Measurements from ENCODE around the gene SLC12A3.

SLC12A3 gene

GRCh38 chr16:56945847-56946527, 81.0 kb downstream of the SLC12A3 start:
- no peak for DNase-seq

- DNase-seq = no peak
Observed at GRCh38 chr16:56946767-56947603, 82.0 kb downstream of the SLC12A3 start.

DNA sequence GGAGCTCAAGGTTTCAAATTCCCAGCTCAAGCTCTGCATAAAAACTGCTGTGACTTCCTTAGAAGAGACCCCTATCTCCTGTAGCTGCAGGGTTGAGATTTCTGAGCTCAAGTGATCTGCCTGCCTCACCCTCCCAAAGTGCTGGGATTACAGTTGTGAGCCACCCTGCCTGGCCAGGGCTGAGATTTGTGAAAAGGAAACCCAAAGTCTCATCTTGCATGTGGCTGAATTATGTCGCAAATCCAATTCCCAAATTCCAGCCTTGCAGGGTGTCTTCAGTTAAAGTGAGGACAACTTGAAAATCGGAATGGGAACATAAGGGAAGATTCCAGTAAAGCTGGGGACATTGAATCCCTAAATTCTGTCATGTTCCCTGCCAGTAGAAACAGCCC, 82.6 kb downstream of the SLC12A3 start:
- no peak for DNase-seq

DNA sequence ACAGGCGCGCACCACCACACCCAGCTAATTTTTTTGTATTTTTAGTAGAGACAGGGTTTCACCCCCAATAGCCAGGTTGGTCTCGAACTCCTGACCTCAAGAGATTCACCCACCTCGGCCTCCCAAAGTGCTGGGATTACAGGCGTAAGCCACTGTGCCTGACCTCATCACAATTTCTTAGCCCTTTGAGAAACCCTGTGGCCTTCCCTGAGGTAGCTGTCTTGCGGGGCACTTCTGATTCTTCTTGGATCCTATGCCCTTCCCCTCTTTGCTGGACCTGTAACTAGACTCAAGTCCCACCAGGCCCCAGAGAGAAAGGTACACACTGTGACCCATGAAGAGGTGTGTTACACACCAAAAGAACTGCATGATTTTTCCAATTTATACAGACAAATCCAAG, 83.2 kb downstream of the SLC12A3 start:
- DNase-seq = no peak

GRCh38 chr16:56950051-56950450, 85.0 kb downstream of the SLC12A3 start:
- DNase-seq = no peak

DNA sequence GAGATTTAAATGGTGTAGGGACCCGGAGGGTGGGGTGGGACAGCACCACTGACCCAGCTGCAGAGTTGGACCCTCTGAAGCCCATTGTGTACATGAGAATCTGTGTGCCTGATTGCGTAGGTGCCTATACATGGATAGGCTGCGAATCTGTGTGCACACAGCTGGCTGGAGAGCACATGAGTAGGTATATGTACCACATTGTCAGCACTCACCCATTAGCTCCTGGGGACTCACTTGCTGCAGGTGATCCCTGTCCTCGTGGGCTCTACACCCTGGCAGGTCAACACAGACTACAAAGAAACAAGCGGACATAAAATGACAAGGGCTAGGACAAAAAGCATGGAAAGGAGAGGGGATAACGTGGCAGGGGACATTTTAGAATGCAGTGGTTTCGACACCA, 85.4 kb downstream of the SLC12A3 start:
- no peak for DNase-seq

GRCh38 chr16:56950881-56951771, 86.1 kb downstream of the SLC12A3 start:
- peak; percentile 52 for DNase-seq

DNA sequence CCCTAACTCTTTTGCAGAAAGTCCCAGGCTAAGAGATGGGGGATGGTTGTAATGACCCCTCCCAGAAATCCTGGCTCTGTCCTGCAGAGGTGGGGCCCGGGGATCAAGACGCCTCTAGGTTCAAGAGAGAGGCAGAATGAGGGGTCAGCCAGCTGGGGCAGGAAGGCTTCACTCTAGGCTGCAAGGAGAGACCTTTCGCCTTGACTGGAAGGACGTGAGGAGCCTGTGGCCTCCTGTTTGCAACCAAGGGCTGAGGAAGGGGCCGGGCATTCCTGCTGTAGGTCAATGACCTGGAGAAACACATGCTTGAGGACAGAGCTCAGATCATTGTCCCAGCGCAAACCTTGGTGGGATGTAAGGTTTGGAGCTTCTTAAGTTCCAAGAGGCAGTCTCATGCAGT, 88.0 kb downstream of the SLC12A3 start:
- DNase-seq = no peak

GRCh38 chr16:56956076-56956475, 91.1 kb downstream of the SLC12A3 start:
- no peak for DNase-seq

DNA sequence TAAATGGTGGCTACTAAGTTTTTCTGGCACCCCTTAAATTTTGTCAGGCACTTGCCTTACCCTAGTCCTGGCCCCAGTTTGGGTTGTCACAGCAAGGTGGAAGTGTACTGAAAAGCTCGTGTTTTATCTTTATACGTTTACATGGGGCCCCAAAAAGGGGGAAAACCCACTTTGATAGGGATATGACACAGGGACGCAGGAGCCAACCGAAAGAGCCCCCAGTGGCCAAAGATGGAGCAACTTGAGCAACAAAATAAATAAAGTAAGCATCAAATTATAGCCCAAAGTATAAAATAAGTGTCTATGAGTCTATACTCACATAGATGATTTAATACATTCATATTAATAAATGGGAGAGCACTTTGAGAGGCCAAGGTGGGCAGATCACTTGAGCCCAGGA, 91.7 kb downstream of the SLC12A3 start:
- DNase-seq = no peak

GRCh38 chr16:56960681-56961281, 95.8 kb downstream of the SLC12A3 start:
- no peak for DNase-seq

DNA sequence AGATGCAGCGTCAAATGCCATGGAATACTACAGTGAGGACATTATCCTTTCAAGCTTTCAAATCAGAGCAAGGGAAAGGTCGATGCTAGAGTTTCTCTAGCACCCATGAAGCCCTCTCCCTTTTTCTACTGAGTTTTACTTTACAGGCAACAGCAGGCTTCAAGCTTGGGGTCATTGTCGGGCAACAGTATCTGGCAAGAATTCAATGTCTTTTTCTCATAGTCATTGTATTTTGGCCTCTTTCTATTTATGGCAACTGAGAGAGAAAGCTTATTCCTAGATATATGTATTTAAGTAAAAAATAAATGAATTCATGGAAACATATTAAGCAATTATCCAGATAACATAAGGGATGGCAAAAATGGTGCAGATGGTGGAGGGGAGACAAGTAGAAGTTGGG, 96.4 kb downstream of the SLC12A3 start:
- DNase-seq = no peak

GRCh38 chr16:56961851-56962281, 96.9 kb downstream of the SLC12A3 start, which contains the start of gene CETP:
CETP (plus strand) TSS chr16:56961950; CDS start chr16:56961980, 30 bp downstream.
- no peak for DNase-seq

GRCh38 chr16:56964243-56965148, 99.5 kb downstream of the SLC12A3 start:
- peak; percentile 99 for DNase-seq
